ENCODE measurements around the gene EFTUD2. TPM values are rescaled to one million over a fixed set of nuclear protein-coding genes. Genes with fewer than 3 reads are reported as not detected.
A peak's percentile ranks its signal among the peaks of the same experiment; 100 is the strongest.

Gene EFTUD2
- total and polyA plus RNA-seq, 2 of the 13 experiments (the other 11 are each of a cell fraction or from before 2014, with no cell fraction given): 111 to 137 TPM

GRCh38 chr17:44905006-44906000, 6.1 kb upstream of the EFTUD2 start:
- WGBS (ENCODE audit: low lambda C conversion rate): 6% methylated on average over 9 of the region's 9 CpGs
- peak; percentile 17; the same call in 2 of the 3 replicates for ATAC-seq
- peak overlapping the region; percentile 9; the same call in 1 of the 2 replicates for H3K9ac ChIP-seq (ENCODE audit: insufficient read depth, low read depth, low read length)
- H3K4me1 ChIP-seq (ENCODE audit: insufficient read depth, low read length): peaks cover 45% of the 10 kb centered on the region
- in situ Hi-C loops (cut with HindIII; ENCODE audit: extremely low pct_ligation_motif_present, low pct_unique_long_range_greater_than_20kb): no loop called here
- no peak overlapping the region for H3K27ac ChIP-seq (ENCODE audit: extremely low read length, insufficient read depth, low read length)
- peak overlapping the region; percentile 70 for H3K4me2 ChIP-seq (ENCODE audit: low read depth, low read length)
- H3K36me3 ChIP-seq (replicated peaks in 1 of 2; ENCODE audit: control insufficient read depth in 1 of 2, insufficient read depth in 2 of 2, low read length in 2 of 2): no peaks in the 10 kb centered on the region
- peak overlapping the region in 2 of 3 experiments; percentile 24 to 28; a peak in 1 of 6 replicates for H3K4me3 ChIP-seq (replicated peaks in 1 of 3; ENCODE audit: insufficient read depth in 1 of 3, low read depth in 2 of 3, low read length in 3 of 3)
- peak overlapping the region; percentile 15 for H2AFZ ChIP-seq (ENCODE audit: low read length)
- ChIA-PET CTCF (ENCODE audit: low intra/inter-chr PET ratio, low total read pairs) (no interaction called here), POLR2A (interaction anchor here (0.7 to 1.2 kb wide), 2 partner anchors 116 to 427 kb away, joined by 3 read pairs; no protein-coding TSS in a partner anchor)
- H4K20me1 ChIP-seq (ENCODE audit: insufficient read depth, low read length): no peaks in the 10 kb centered on the region; the same call in 1 of the 2 replicates
- no peak for FAIRE-seq
- no peaks in the 10 kb centered on the region for H3K79me2 ChIP-seq (ENCODE audit: insufficient read depth, low read length)
- H3K9me3 ChIP-seq (ENCODE audit: low read length): no peaks in the 10 kb centered on the region
- peaks cover 5 to 24% of the 10 kb centered on the region in 2 experiments; a peak in 2 of 5 replicates for H3K27me3 ChIP-seq (ENCODE audit: control insufficient read depth in 1 of 2, insufficient read depth in 2 of 2, low read length in 2 of 2)
- intact Hi-C loops (cut with micrococcal nuclease; ENCODE audit: unreplicated experiment): loop anchor here (10.0 kb wide), 1 partner anchor 189 kb away; no protein-coding TSS in a partner anchor
- DNase-seq (ENCODE audit: low spot score): no peak
- no TSS peak for BruUV-seq (replicated peaks)
- no peak for TF ChIP-seq ZMYM3 (CRISPR knock-in tag; IDR thresholded peaks at IDR 0.05)
- TF ChIP-seq MED13 (CRISPR knock-in tag; IDR thresholded peaks at IDR 0.05): no peak
- no peak for TF ChIP-seq PBX3 (CRISPR knock-in tag; IDR thresholded peaks at IDR 0.05; ENCODE audit: borderline replicate concordance)
- TF ChIP-seq RELA (CRISPR knock-in tag; IDR thresholded peaks at IDR 0.05): no peak
- TF ChIP-seq THAP11 (CRISPR knock-in tag; IDR thresholded peaks at IDR 0.05): no peak
- TF ChIP-seq ELF1 (CRISPR knock-in tag; IDR thresholded peaks at IDR 0.05): no peak
- no peak; the same call in 1 of the 2 replicates for TF ChIP-seq ZNF335 (CRISPR knock-in tag; IDR thresholded peaks at IDR 0.05)
- TF ChIP-seq ZNF605 (CRISPR knock-in tag; IDR thresholded peaks at IDR 0.05): 0 out of 2 replicates have a peak, but pooled peaks have one; percentile 34
